NT2/D1 (cell line): ENCODE data around the gene SSUH2.

ENCODE experiments used
- SUZ12 ChIP-seq: IDR thresholded peaks from 2 replicates; pipeline ENCODE4 v1.6.1; 2011; ENCODE audit not compliant: insufficient read length, insufficient read depth; ENCODE audit errors: extremely low read depth
- YY1 ChIP-seq: IDR thresholded peaks from 2 replicates; pipeline ENCODE4 v1.6.1; 2011; ENCODE audit not compliant: insufficient read length, insufficient read depth
- ZNF274 ChIP-seq: IDR thresholded peaks from 2 replicates; pipeline ENCODE4 v1.6.1; 2011; ENCODE audit warnings: mild to moderate bottlenecking, low read depth, low read length

DNA sequence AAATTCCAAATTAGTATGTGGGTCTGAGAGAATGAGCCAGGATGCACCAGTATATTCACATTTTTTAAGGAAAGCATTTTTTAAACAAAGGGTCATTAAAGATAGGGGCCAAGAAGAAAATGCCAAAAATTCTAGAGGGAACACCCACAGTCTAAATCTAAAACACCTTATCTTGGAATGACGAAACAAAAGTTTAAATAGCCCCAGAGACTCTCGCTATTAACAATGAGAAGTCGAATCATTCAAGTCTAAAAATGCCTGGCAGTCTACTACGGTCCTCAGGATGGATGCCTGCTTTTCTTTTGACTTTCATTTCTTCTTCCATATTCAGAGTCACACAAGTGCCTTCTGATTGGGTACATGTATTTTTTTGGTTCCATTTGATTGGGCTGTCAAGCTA, 66.3 kb downstream of the SSUH2 start:
- no peak for TF ChIP-seq SUZ12
- no peak for TF ChIP-seq ZNF274
- no peak for TF ChIP-seq YY1
